ENCODE results near the gene WFIKKN1.

DNA sequence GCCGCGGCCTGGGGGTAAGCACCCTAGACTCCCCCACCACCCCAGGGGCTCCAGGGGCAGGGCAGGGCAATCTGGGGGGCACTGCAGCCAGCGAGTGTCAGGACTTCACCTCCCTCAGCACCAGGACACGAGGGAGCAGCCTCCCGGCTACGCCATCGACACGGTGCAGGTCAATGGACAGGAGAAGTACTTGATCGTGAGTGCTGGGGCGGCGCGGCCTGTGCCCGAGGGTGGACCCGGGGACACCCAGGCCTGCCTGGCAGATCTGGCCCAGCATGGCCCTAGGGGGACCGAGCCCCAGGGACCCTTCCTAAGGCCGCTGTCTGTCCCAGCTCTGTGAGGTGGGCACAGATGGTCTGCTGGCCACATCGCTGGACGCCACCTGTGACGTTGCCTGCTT is 41.6 kb downstream of the WFIKKN1 start:
- TF ChIP-seq CTCF (conservative IDR thresholded peaks at IDR 0.05; ENCODE audit: low read depth, low read length) (no peak), EZH2phosphoT487 (IDR thresholded peaks at IDR 0.05; ENCODE audit: borderline replicate concordance, low read length) (no peak), EZH2 (IDR thresholded peaks at IDR 0.05; ENCODE audit: low read length, unreplicated experiment) (no peak)
